Nephron progenitor cell (in vitro differentiated cells): ENCODE results near the gene CTSL.

ENCODE experiments used
- DNase-seq: peaks from one replicate; pipeline ENCODE4 v3.0.0; 2021
- H3K27ac Mint-ChIP-seq: 2 replicates; pipeline ENCODE4 v1.8.0; 2021; ENCODE audit warnings: mild to moderate bottlenecking, moderate library complexity, mixed read lengths
- H3K27me3 Mint-ChIP-seq: 2 replicates; pipeline ENCODE4 v1.8.0; 2021; ENCODE audit warnings: mild to moderate bottlenecking, low read depth, mixed read lengths; ENCODE audit not compliant: poor library complexity
- H3K36me3 Mint-ChIP-seq: 2 replicates; pipeline ENCODE4 v1.8.0; 2021; ENCODE audit warnings: low read depth, mixed read lengths
- H3K4me1 Mint-ChIP-seq: 2 replicates; pipeline ENCODE4 v1.8.0; 2021; ENCODE audit warnings: mixed read lengths
- H3K4me3 Mint-ChIP-seq: 2 replicates; pipeline ENCODE4 v1.8.0; 2021; ENCODE audit warnings: mild to moderate bottlenecking, moderate library complexity, mixed read lengths
- H3K9me3 Mint-ChIP-seq: 2 replicates; pipeline ENCODE4 v1.8.0; 2021; ENCODE audit warnings: mild to moderate bottlenecking, moderate library complexity, mixed read lengths
- TF ChIP-seq, protein P1 (sequence below): fragments of 200-600 bp; sonication (generic); IDR thresholded peaks from 2 replicates; pipeline ENCODE4 v1.5.0; 2021; ENCODE audit warnings: antibody characterized with exemption

CTSL gene

DNA sequence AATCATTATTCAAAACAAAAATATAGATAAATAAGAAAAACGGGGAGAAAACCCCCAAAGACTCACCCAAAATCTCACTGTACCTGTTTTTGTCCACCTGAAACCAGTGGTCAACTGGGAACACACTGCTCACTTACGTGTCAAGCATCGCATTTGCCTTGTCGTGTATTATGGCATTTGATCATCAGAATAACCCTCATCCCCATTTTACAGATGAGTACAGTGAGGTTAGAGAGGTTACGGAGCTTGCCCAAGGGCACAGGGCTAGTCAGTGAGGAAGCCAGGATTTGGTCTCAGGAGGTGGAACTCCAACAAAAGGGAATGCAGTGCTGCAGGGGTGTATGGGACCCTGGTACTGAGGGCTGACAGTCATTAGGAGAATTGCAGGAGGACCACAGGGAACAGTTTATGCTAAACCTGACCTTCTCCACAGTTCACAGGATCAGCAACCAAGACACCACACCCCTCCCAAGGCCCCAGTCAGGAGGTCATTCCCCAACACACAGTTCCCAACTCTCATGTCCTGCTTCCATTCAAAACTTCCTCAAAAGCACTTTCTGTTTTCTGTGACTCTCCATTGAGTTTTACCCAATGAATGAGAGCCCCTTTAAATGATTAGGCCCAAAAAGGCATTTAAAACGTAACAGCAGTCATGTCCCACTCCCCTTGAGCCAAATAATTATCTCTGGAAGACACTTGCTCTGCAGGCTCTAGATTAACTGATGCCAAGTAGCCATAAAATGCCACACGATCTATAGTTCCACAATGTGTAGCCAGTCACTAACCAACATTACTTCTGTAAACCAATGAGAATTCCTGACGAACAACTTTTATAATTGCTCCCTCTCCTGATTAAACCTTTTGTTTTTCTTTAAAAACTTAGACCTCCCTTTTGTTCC lies 50.8 kb downstream of the CTSL start:
- Mint-ChIP-seq H3K9me3 (peaks cover 12% of the 10 kb centered on the region), H3K27me3 (peaks cover 5% of the 10 kb centered on the region), H3K27ac (no peak overlapping the region), H3K36me3 (no peaks in the 10 kb centered on the region), H3K4me3 (no peak overlapping the region), H3K4me1 (no peaks in the 10 kb centered on the region)
- TF ChIP-seq, protein P1, sequence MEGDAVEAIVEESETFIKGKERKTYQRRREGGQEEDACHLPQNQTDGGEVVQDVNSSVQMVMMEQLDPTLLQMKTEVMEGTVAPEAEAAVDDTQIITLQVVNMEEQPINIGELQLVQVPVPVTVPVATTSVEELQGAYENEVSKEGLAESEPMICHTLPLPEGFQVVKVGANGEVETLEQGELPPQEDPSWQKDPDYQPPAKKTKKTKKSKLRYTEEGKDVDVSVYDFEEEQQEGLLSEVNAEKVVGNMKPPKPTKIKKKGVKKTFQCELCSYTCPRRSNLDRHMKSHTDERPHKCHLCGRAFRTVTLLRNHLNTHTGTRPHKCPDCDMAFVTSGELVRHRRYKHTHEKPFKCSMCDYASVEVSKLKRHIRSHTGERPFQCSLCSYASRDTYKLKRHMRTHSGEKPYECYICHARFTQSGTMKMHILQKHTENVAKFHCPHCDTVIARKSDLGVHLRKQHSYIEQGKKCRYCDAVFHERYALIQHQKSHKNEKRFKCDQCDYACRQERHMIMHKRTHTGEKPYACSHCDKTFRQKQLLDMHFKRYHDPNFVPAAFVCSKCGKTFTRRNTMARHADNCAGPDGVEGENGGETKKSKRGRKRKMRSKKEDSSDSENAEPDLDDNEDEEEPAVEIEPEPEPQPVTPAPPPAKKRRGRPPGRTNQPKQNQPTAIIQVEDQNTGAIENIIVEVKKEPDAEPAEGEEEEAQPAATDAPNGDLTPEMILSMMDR: no peak
- no peak for DNase-seq

DNA sequence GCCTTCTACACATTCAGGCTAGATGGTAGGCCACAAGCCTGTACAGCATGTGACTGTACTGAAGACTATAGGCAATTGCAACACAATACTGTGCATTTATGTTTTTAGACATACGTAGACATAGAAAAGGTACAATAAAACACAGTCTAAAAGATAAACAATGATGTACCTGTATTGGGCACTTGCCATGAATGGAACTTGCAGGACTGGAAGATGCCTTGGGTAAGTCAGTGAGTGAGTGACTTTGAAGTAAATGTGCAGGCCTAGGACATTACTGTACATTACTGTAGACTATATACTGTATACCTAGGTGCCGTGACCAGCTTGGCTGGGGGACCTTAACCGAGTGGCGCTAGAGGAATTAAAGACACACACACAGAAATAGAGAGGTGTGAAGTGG lies 53.1 kb downstream of the CTSL start:
- Mint-ChIP-seq H3K27ac (no peak overlapping the region), H3K4me3 (no peak overlapping the region), H3K4me1 (peaks cover 2% of the 10 kb centered on the region), H3K27me3 (no peaks in the 10 kb centered on the region), H3K9me3 (peaks cover 15% of the 10 kb centered on the region), H3K36me3 (no peaks in the 10 kb centered on the region)
- DNase-seq: no peak
- TF ChIP-seq, protein P1: no peak
